GM13977 (cell line): ENCODE results near the gene FBXL5.

Experiments used
- DNase-seq: peaks from one replicate; pipeline ENCODE4 v3.0.0; 2012; ENCODE audit warnings: low spot score
- CTCF ChIP-seq: IDR thresholded peaks from 2 replicates; pipeline ENCODE4 v1.5.1; 2012; ENCODE audit warnings: mild to moderate bottlenecking, control low read depth; ENCODE audit not compliant: insufficient read depth; ENCODE audit errors: extremely low read depth, missing control alignments
- in situ Hi-C: fragments of 300-500 bp; cut with MboI; formaldehyde crosslinking; loops from one replicate; pipeline ENCODE4 v1.12.0; 2022; ENCODE audit warnings: low sequenced_read_pairs, low pct_unique_long_range_greater_than_20kb, mixed read lengths, inconsistent platforms; ENCODE audit not compliant: unreplicated experiment

The FBXL5 gene

GRCh38 chr4:15601862-15602261, 53.3 kb downstream of the FBXL5 start:
- no peak for DNase-seq
- TF ChIP-seq CTCF = no peak
- in situ Hi-C loops = no loop called here

GRCh38 chr4:15600176-15600575, 55.0 kb downstream of the FBXL5 start:
- no peak for DNase-seq
- in situ Hi-C loops = no loop called here
- no peak for TF ChIP-seq CTCF

DNA sequence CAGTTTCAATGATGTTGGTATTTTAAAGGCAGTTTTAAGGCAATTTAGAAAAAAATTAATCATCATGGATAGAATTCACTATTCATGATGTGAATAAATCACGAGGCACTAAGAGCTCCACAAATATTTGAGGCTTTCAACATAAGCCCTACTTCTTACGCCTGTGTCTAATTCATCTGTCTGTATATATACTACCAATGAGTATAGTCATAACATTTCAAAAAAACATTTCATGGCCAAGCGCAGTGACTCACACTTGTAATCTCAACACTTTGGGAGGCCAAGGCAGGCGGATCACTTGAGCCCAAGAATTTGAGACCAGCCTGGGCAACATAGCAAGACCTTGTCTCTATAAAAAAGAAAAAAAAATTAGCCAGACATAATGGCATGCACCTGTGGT, 56.5 kb downstream of the FBXL5 start:
- DNase-seq = no peak
- no peak for TF ChIP-seq CTCF
- in situ Hi-C loops = no loop called here

GRCh38 chr4:15592799-15593198, 62.4 kb downstream of the FBXL5 start:
- in situ Hi-C loops = no loop called here
- TF ChIP-seq CTCF = no peak
- DNase-seq = no peak

GRCh38 chr4:15587649-15588048, 67.5 kb downstream of the FBXL5 start:
- DNase-seq = no peak
- in situ Hi-C loops = no loop called here
- no peak for TF ChIP-seq CTCF

DNA sequence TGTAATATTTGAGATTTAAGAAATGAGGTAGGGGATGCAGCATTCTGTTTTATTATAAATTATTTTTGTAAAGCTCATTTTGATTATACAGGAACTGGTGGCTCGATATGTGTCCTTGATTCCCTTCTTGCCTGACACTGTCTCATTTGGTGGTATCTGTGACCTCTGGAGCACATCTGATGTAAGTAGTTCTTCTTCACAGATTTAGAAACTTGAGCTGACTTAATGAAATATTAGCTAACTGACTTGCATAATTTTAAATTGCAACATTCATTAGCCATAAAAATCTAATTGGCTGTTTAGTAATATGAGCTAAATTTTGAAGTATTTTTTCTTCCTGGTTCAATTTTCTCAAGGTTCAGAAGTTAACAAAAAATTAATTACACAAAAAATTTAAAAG, 69.1 kb downstream of the FBXL5 start:
- in situ Hi-C loops = no loop called here
- DNase-seq = no peak
- no peak for TF ChIP-seq CTCF

DNA sequence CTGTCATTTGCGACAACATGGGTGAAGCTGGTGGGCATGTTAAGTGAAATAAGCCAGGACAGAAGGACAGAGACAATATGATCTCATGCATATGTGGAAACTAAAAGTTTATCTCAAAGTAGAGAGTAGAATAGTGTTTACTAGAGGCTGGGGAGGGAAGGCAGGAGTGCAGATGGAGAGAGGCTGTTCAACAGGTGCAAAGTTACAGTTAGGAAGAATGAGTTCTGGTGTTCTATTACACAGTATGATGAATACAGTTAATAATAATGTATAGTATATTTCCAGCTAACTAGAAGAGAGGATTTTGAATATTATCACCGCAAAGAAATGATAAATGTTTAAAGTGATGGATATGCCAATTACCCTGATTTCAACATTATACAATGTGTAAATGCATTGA, 69.8 kb downstream of the FBXL5 start:
- no peak for DNase-seq
- in situ Hi-C loops = no loop called here
- TF ChIP-seq CTCF = no peak
